Breast epithelium (tissue), 4 donors: ENCODE data around the gene KSR2. TPM values are rescaled to one million over a fixed set of nuclear protein-coding genes. Genes with fewer than 3 reads are reported as not detected.

Source experiments
- DNase-seq, 2 donors: peaks; one replicate each; pipeline ENCODE4 v3.0.0-alpha.2; 2019; ENCODE audit warnings: low spot score in 2 of 2
- H3K27ac ChIP-seq, 2 donors: fragments of 200-600 bp; sonication (generic) in 1 of 2; one replicate each; pipeline ENCODE4 v1.5.1; 2016 to 2019; ENCODE audit warnings: mild to moderate bottlenecking in 1 of 2
- H3K27me3 ChIP-seq, 2 donors: fragments of 200-600 bp; sonication (generic) in 1 of 2; one replicate each; pipeline versions ENCODE4 v1.5.1 to v1.6.0; 2017 to 2019; ENCODE audit warnings: control low read depth in 1 of 2, mild to moderate bottlenecking in 1 of 2
- H3K36me3 ChIP-seq: fragments of 200-600 bp; one replicate; pipeline ENCODE4 v1.5.1; 2019
- H3K4me1 ChIP-seq, 2 donors: fragments of 200-600 bp; sonication (generic); one replicate each; pipeline ENCODE4 v1.5.1; 2016 to 2019; ENCODE audit warnings: control low read depth in 1 of 2
- H3K4me3 ChIP-seq, 3 donors: fragments of 200-600 bp; sonication (generic); 1 replicate in 2 of 3; 2 replicates in 1 of 3; pipeline ENCODE4 v1.5.1; 2016 to 2019; ENCODE audit warnings: mild to moderate bottlenecking in 3 of 3, moderate library complexity in 2 of 3
- H3K9me3 ChIP-seq, 2 donors: fragments of 200-600 bp; sonication (generic) in 1 of 2; one replicate each; pipeline ENCODE4 v1.5.1; 2016 to 2019; ENCODE audit warnings: control low read depth in 1 of 2
- POLR2A ChIP-seq: fragments of 450-650 bp; IDR thresholded peaks from one replicate; pipeline ENCODE4 v1.6.1; 2016; ENCODE audit warnings: antibody characterized with exemption, mild to moderate bottlenecking, moderate library complexity
- POLR2AphosphoS5 ChIP-seq, 3 donors: sonication (generic); formaldehyde crosslinking; IDR thresholded peaks; one replicate each; pipeline ENCODE4 v1.6.1; 2017; ENCODE audit warnings: antibody characterized with exemption in 3 of 3
- intact Hi-C: fragments of 100-400 bp; cut with DNase I; formaldehyde crosslinking; loops from one replicate; pipeline ENCODE4 v1.15.1; 2023; ENCODE audit warnings: low total_unique reads
- total RNA-seq, 3 donors: library from RNA; depleted of rRNA; stranded (reverse); fragments of >200 nt; gene quantifications; one replicate each; pipeline ENCODE4 v1.1.0, GENCODE V29; 2016
- TF ChIP-seq, protein P1 (sequence below), 3 donors: fragments of 450-650 bp; IDR thresholded peaks; one replicate each; pipeline ENCODE4 v1.5.1; 2016 to 2017; ENCODE audit warnings: antibody characterized with exemption in 3 of 3, mild to moderate bottlenecking in 3 of 3, moderate library complexity in 3 of 3

Gene KSR2
- total RNA-seq, 3 donors from 2014 or later = under 0.01 to 1.9 (median 0.33) TPM

DNA sequence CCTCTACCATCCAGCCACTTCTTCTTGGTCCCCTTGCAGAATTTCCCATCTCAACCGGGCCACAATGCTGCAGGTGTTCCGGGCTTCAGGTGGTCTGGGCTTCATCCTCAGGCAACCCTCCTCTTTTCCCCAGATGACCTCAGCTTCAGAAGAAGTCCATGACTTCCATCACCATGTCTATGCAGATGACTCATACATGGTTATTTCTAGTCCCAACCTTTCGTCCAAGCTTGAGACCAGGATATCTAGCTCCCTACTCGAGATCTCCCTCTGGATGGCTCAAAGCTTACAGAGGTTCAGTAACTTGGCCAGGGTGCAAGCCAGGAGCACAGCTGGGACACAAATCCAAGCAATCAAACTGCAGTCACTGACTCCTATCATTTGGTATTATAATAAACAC, 452.8 kb downstream of the KSR2 start:
- Histone ChIP-seq H3K36me3 (no peaks in the 10 kb centered on the region), H3K27me3 (no peaks in the 10 kb centered on the region), H3K9me3 (no peaks in the 10 kb centered on the region), H3K4me1 (no peaks in the 10 kb centered on the region), H3K27ac (no peak overlapping the region), H3K4me3 (no peak overlapping the region)
- TF ChIP-seq POLR2A (no peak), POLR2AphosphoS5 (IDR thresholded peaks at IDR 0.05) (no peak)
- TF ChIP-seq, protein P1, sequence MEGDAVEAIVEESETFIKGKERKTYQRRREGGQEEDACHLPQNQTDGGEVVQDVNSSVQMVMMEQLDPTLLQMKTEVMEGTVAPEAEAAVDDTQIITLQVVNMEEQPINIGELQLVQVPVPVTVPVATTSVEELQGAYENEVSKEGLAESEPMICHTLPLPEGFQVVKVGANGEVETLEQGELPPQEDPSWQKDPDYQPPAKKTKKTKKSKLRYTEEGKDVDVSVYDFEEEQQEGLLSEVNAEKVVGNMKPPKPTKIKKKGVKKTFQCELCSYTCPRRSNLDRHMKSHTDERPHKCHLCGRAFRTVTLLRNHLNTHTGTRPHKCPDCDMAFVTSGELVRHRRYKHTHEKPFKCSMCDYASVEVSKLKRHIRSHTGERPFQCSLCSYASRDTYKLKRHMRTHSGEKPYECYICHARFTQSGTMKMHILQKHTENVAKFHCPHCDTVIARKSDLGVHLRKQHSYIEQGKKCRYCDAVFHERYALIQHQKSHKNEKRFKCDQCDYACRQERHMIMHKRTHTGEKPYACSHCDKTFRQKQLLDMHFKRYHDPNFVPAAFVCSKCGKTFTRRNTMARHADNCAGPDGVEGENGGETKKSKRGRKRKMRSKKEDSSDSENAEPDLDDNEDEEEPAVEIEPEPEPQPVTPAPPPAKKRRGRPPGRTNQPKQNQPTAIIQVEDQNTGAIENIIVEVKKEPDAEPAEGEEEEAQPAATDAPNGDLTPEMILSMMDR (IDR thresholded peaks at IDR 0.05) = no peak
- DNase-seq = no peak
- intact Hi-C loops = no loop called here

DNA sequence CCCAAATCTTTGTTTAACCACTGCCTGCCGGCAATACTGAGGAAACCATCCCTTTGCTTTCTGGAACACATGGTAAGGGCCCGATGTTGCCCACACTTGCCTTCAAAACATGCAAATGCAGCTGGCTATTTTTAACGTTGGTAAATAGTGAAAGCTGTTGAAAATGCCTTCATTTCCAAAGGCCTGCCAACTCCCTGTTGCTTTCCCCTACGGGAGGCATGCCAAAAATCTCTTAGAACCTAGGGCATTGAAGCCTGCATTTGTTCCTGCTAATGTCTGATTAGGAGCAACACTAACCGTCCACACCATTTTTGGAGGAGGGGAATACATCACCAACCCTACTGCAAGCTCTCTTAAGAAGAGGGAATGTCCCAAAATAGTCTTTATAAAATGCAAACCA, 454.8 kb downstream of the KSR2 start:
- intact Hi-C loops = no loop called here
- Histone ChIP-seq H3K27me3 (no peaks in the 10 kb centered on the region), H3K27ac (peak overlapping the region; percentile 39 to 50), H3K36me3 (no peaks in the 10 kb centered on the region), H3K9me3 (no peaks in the 10 kb centered on the region), H3K4me1 (no peaks in the 10 kb centered on the region), H3K4me3 (peak overlapping the region in 1 of 3 donors; percentile 13)
- no peak for DNase-seq
- TF ChIP-seq POLR2A (no peak), POLR2AphosphoS5 (IDR thresholded peaks at IDR 0.05) (no peak)
- TF ChIP-seq, protein P1 (IDR thresholded peaks at IDR 0.05) = no peak

DNA sequence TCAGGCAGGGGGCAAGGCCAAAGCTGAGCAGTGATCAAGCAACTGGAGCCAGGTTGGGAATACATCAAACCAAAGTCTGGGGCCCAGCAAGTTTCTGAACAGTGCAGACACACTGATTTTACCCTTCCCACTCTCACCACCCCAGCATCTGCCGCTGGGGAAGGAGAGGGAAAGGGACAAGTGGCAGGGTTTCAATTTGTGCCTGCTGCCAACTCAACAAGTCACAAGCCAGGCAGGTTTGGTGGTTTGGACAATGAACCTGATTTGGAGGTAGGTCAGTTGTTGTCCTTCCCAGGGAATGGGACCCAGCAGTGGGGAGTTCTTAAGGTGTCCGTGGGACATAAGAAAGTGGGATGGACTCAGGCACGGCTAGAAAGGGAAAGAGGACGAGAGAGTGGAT, 455.4 kb downstream of the KSR2 start:
- H3K9me3 ChIP-seq = no peaks in the 10 kb centered on the region

DNA sequence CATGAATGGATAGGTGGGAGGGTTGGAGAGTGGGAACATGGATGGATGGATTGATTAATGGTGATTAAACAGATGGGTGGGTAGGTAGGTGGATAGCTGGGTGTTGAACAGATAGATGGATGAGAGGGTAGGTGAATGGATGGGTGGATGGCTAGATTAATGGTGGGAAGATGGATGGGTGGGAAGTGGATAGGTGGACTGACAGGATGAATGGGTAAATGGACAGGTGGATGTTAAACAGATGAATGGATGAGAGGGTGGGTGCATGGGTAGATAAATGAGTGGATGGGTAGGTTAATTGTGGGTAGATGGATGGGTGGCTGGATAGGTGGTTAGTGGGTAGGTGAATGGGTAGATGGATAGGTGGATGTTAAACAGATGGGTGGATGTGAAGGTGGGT, 460.3 kb downstream of the KSR2 start:
- intact Hi-C loops = no loop called here
- no peaks in the 10 kb centered on the region for H3K36me3 ChIP-seq
- H3K27me3 ChIP-seq = no peaks in the 10 kb centered on the region
- H3K9me3 ChIP-seq = no peaks in the 10 kb centered on the region
- H3K27ac ChIP-seq = no peak overlapping the region
- H3K4me1 ChIP-seq = no peaks in the 10 kb centered on the region
- no peak for DNase-seq
- H3K4me3 ChIP-seq = no peak overlapping the region
- no peak for TF ChIP-seq POLR2A
- TF ChIP-seq, protein P1 (IDR thresholded peaks at IDR 0.05) = no peak

More for the DNA sequence above, 455.4 kb downstream of the KSR2 start:
- no peak for DNase-seq
- H3K4me1 ChIP-seq = no peaks in the 10 kb centered on the region
- peak overlapping the region in 1 of 3 donors; percentile 13 for H3K4me3 ChIP-seq
- peak overlapping the region; percentile 39 to 50 for H3K27ac ChIP-seq
- no peaks in the 10 kb centered on the region for H3K36me3 ChIP-seq
- no peaks in the 10 kb centered on the region for H3K27me3 ChIP-seq
- intact Hi-C loops = no loop called here
- TF ChIP-seq, protein P1 (IDR thresholded peaks at IDR 0.05) = no peak
- no peak for TF ChIP-seq POLR2AphosphoS5 (IDR thresholded peaks at IDR 0.05)
- no peak for TF ChIP-seq POLR2A

DNA sequence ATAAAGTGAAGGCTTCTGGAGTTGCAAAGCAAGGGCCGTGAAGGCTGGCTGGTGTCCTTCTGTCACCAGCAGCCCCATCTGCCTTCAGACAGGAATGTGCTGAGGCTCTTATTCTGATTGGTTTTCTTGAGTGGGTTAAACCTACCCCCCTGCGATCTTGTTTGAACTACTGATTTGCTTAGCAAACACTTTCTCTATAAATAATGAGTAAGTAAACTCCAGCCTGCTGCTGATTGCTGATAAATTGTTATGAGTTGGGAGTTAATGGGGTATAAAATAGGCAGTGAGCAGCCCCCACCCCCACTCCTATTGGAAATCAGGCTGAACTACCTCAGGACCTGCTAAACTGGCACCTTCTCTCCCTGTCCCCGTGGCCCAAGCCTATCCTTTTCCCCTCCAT, 461.2 kb downstream of the KSR2 start:
- TF ChIP-seq POLR2A (no peak), POLR2AphosphoS5 (IDR thresholded peaks at IDR 0.05) (no peak)
- no peak overlapping the region for H3K27ac ChIP-seq

DNA sequence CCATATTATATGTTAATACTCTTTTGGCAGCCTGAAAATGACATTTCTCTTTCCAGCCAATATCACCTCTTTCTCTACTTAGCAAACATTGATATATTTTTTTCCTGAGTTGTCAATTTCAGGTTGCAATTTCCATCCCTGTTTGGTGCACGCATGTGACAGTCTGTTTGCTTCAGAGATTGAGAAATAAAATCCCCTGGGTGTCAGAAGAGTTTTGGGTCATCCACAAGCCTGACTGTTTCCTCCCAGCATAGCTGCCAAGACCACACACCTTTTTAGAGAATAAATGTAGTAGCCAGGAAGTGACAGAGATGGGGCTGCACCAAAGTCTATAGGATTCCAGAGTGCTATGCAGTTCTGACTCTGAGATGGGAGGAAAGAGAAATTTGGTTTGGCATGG, 462.5 kb downstream of the KSR2 start:
- Histone ChIP-seq H3K27ac (no peak overlapping the region), H3K36me3 (no peaks in the 10 kb centered on the region), H3K27me3 (no peaks in the 10 kb centered on the region), H3K4me1 (no peaks in the 10 kb centered on the region), H3K4me3 (no peak overlapping the region), H3K9me3 (no peaks in the 10 kb centered on the region)
- no peak for DNase-seq
- TF ChIP-seq, protein P1 (IDR thresholded peaks at IDR 0.05) = no peak
- TF ChIP-seq POLR2AphosphoS5 (IDR thresholded peaks at IDR 0.05) (no peak), POLR2A (no peak)
- intact Hi-C loops = no loop called here

More for the DNA sequence above, 461.2 kb downstream of the KSR2 start:
- no peak for DNase-seq
- Histone ChIP-seq H3K27me3 (no peaks in the 10 kb centered on the region), H3K9me3 (no peaks in the 10 kb centered on the region), H3K4me1 (no peaks in the 10 kb centered on the region), H3K4me3 (no peak overlapping the region), H3K36me3 (no peaks in the 10 kb centered on the region)
- intact Hi-C loops = no loop called here
